Transverse colon (tissue), 4 donors: ENCODE data around the gene PCSK5. TPM values are rescaled to one million over a fixed set of nuclear protein-coding genes. Genes with fewer than 3 reads are reported as not detected.
A peak's percentile ranks its signal among the peaks of the same experiment; 100 is the strongest.

Experiments
- DNase-seq: peaks from one replicate; pipeline ENCODE4 v3.0.0-alpha.2; 2019
- H3K27ac ChIP-seq, 4 donors: fragments of 200-600 bp; sonication (generic); 2 replicates each; pipeline ENCODE4 v1.5.1; 2016 to 2018; ENCODE audit warnings: inconsistent platforms in 4 of 4
- H3K27me3 ChIP-seq: fragments of 200-600 bp; sonication (generic); 2 replicates; pipeline ENCODE4 v1.5.1; 2017; ENCODE audit warnings: inconsistent platforms
- H3K36me3 ChIP-seq, 4 donors: fragments of 200-600 bp; sonication (generic); 2 replicates each; pipeline ENCODE4 v1.5.1; 2017 to 2019; ENCODE audit warnings: inconsistent platforms in 4 of 4
- H3K4me1 ChIP-seq, 4 donors: fragments of 200-600 bp; sonication (generic); 2 replicates each; pipeline ENCODE4 v1.5.1; 2017 to 2020; ENCODE audit warnings: inconsistent platforms in 4 of 4
- H3K4me3 ChIP-seq, 4 donors: fragments of 200-600 bp; sonication (generic); 1 replicate in 1 of 4; 2 replicates in 3 of 4; pipeline versions ENCODE4 v1.5.1 to v1.6.1; 2017 to 2019; ENCODE audit warnings: inconsistent platforms in 4 of 4
- H3K9me3 ChIP-seq, 2 donors: fragments of 200-600 bp; sonication (generic); 2 replicates each; pipeline ENCODE4 v1.5.1; 2017 to 2019; ENCODE audit warnings: inconsistent platforms in 2 of 2
- EP300 ChIP-seq: sonication (generic); formaldehyde crosslinking; IDR thresholded peaks from one replicate; pipeline ENCODE4 v1.6.1; 2017; ENCODE audit warnings: antibody characterized with exemption, low read depth
- POLR2A ChIP-seq: fragments of 450-650 bp; IDR thresholded peaks from one replicate; pipeline ENCODE4 v1.6.1; 2016; ENCODE audit warnings: antibody characterized with exemption, mild to moderate bottlenecking, moderate library complexity
- POLR2AphosphoS5 ChIP-seq, 3 donors: sonication (generic); formaldehyde crosslinking; IDR thresholded peaks; one replicate each; pipeline ENCODE4 v1.6.1; 2016; ENCODE audit warnings: antibody characterized with exemption in 3 of 3
- WGBS, 2 donors: methylation state at CpG; one replicate each; pipeline ENCODE4 v1.1.5; 2018; ENCODE audit warnings: low coverage in 1 of 2; 5-methylcytosine and 5-hydroxymethylcytosine counted together
- in situ Hi-C, 4 donors: fragments of 200-750 bp; cut with MboI; loops; one replicate each; pipeline versions ENCODE4 v1.15.0 to v1.15.1; 2017; ENCODE audit warnings: low sequenced_read_pairs in 3 of 4, low pct_ligation_motif_present in 1 of 4, low pct_unique_long_range_greater_than_20kb in 1 of 4
- intact Hi-C: fragments of 100-400 bp; cut with DNase I; formaldehyde crosslinking; loops from one replicate; pipeline ENCODE4 v1.15.1; 2023; ENCODE audit warnings: low total_unique reads
- total RNA-seq, 4 donors: library from RNA; depleted of rRNA; stranded (reverse); fragments of >200 nt; gene quantifications; one replicate each; pipeline ENCODE4 v1.1.0, GENCODE V29; 2016
- TF ChIP-seq, protein P1 (sequence below), 5 experiments: fragments of 200-600 bp in 3 of 5; fragments of 450-650 bp in 2 of 5; sonication (generic) in 3 of 5; IDR thresholded peaks; 1 replicate in 2 of 5; 2 replicates in 3 of 5; pipeline ENCODE4 v1.5.1; 2016 to 2017; ENCODE audit warnings: antibody characterized with exemption in 5 of 5, inconsistent platforms in 3 of 5, mild to moderate bottlenecking in 2 of 5, moderate library complexity in 1 of 5

PCSK5 gene
- total RNA-seq, 4 donors from 2014 or later: 110 to 248 (median 127) TPM

DNA sequence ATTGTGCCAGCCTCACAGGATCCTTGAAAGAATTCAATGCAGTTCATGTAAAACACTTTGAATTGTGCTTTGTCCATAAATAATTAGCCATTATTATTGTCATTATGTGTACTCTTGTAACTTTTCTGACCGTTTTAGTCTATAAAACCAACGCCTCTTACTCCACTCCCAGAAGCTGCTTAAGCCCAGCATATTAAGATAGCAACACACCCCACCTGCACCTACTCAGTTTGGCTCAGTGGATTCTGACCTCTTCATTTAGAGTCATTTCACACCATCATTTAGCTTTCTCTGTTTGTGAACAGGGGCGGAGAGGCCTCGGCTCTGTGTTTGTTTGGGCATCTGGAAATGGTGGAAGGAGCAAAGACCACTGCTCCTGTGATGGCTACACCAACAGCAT lies 205.1 kb downstream of the PCSK5 start:
- peak overlapping the region in 1 of 4 donors; percentile 7 for H3K27ac ChIP-seq
- H3K4me3 ChIP-seq: no peak overlapping the region
- H3K36me3 ChIP-seq: peaks cover 0 to 7% (median 0%) of the 10 kb centered on the region in 4 donors
- no peak for DNase-seq
- no peaks in the 10 kb centered on the region for H3K27me3 ChIP-seq
- in situ Hi-C loops: no loop called here
- H3K9me3 ChIP-seq: no peaks in the 10 kb centered on the region
- WGBS, 2 donors: 62 to 65% methylated on average over 3 to 4 of the region's 4 CpGs
- intact Hi-C loops: no loop called here
- TF ChIP-seq, protein P1, sequence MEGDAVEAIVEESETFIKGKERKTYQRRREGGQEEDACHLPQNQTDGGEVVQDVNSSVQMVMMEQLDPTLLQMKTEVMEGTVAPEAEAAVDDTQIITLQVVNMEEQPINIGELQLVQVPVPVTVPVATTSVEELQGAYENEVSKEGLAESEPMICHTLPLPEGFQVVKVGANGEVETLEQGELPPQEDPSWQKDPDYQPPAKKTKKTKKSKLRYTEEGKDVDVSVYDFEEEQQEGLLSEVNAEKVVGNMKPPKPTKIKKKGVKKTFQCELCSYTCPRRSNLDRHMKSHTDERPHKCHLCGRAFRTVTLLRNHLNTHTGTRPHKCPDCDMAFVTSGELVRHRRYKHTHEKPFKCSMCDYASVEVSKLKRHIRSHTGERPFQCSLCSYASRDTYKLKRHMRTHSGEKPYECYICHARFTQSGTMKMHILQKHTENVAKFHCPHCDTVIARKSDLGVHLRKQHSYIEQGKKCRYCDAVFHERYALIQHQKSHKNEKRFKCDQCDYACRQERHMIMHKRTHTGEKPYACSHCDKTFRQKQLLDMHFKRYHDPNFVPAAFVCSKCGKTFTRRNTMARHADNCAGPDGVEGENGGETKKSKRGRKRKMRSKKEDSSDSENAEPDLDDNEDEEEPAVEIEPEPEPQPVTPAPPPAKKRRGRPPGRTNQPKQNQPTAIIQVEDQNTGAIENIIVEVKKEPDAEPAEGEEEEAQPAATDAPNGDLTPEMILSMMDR (IDR thresholded peaks at IDR 0.05): no peak
- TF ChIP-seq POLR2AphosphoS5 (IDR thresholded peaks at IDR 0.05) (no peak), POLR2A (no peak), EP300 (no peak)
- H3K4me1 ChIP-seq: peaks cover 0 to 6% (median 2%) of the 10 kb centered on the region in 4 donors

DNA sequence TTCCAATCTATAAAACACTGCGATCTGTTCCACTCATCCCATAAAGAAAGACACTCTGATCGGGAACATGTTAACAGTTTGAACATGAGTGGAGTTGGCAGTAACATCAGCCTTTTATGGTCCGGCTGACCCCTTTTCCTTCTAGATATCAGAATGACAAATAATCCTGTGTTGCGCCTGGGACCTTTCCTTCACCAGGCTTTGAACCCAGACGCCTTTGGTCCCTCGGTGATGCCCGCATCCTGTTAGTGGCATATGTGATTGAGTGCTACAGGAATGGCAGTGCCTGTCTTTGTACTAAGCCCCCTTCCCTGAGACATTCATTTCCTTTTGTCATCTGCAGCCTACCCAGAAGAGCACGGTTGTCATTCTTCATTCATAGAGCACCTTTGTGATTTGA lies 209.0 kb downstream of the PCSK5 start:
- 89 to 90% methylated on average over 2 to 8 of the region's 8 CpGs for WGBS, 2 donors

DNA sequence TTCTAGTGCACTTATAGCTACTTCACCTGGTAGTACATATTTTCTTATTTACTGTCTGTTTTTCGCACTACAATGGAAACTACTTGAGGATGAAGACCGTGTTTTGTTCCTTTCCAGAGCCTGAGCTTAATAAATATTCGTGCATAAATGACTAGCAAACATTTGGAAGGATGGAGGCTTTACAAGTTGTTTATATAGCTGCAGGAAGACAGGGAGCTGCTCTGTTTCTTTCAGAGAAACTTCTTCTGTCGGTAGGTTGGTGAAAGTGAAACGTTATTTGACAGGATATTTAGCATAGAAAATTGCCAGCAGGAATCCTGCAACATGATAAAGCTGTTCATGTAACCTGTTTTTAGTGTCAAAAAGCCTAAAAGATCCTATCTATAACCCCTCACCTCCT lies 210.6 kb downstream of the PCSK5 start:
- H3K4me3 ChIP-seq: no peak overlapping the region
- DNase-seq: no peak
- peaks cover 0 to 7% (median 0%) of the 10 kb centered on the region in 4 donors for H3K36me3 ChIP-seq
- H3K27ac ChIP-seq: peak overlapping the region; percentile 35 to 73 (median 42)
- in situ Hi-C loops: no loop called here
- no peaks in the 10 kb centered on the region for H3K9me3 ChIP-seq
- peaks cover 0 to 26% (median 16%) of the 10 kb centered on the region in 4 donors for H3K4me1 ChIP-seq
- intact Hi-C loops: no loop called here
- H3K27me3 ChIP-seq: no peaks in the 10 kb centered on the region
- WGBS, 2 donors: 17 to 36% methylated on average over 5 of the region's 5 CpGs
- TF ChIP-seq POLR2A: no peak
- no peak for TF ChIP-seq EP300
- no peak for TF ChIP-seq POLR2AphosphoS5 (IDR thresholded peaks at IDR 0.05)
- TF ChIP-seq, protein P1 (IDR thresholded peaks at IDR 0.05): no peak

More for the DNA sequence above, 209.0 kb downstream of the PCSK5 start:
- intact Hi-C loops (no loop called here), in situ Hi-C loops (no loop called here)
- Histone ChIP-seq H3K27me3 (no peaks in the 10 kb centered on the region), H3K4me3 (no peak overlapping the region), H3K9me3 (no peaks in the 10 kb centered on the region), H3K4me1 (peaks cover 0 to 26% (median 19%) of the 10 kb centered on the region in 4 donors), H3K36me3 (peaks cover 0 to 7% (median 0%) of the 10 kb centered on the region in 4 donors), H3K27ac (no peak overlapping the region)
- TF ChIP-seq EP300 (no peak), POLR2A (no peak), POLR2AphosphoS5 (IDR thresholded peaks at IDR 0.05) (no peak)
- TF ChIP-seq, protein P1 (IDR thresholded peaks at IDR 0.05): no peak
- DNase-seq: no peak

DNA sequence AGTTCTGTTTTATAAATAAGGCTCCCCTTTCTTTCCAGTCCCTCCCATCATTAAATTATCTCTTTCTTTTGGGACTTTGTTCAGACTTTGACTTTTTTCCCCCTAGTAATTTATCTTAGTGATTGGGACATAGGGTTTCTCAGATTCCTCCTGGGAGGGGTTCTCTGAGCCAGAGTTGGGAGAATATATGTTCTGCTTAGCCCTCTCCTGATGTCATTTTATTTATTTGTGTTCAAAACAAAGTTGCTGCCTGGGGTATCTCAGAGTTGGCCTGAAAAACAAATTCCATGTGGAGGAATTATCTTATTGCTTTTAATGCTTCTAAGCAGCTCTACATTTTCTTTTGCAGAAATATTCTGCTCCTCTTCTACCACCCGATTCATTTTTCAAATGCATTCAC lies 211.0 kb downstream of the PCSK5 start:
- no peak overlapping the region for H3K4me3 ChIP-seq
- DNase-seq: no peak
- WGBS, 2 donors: 71 to 89% methylated on average over 1 of the region's 1 CpG

More for the DNA sequence above, 211.0 kb downstream of the PCSK5 start:
- H3K27me3 ChIP-seq: no peaks in the 10 kb centered on the region
- H3K9me3 ChIP-seq: no peaks in the 10 kb centered on the region
- intact Hi-C loops (no loop called here), in situ Hi-C loops (no loop called here)
- peaks cover 0 to 7% (median 0%) of the 10 kb centered on the region in 4 donors for H3K36me3 ChIP-seq
- peaks cover 0 to 26% (median 16%) of the 10 kb centered on the region in 4 donors for H3K4me1 ChIP-seq
- H3K27ac ChIP-seq: peak overlapping the region; percentile 35 to 73 (median 42)
- TF ChIP-seq, protein P1 (IDR thresholded peaks at IDR 0.05): no peak
- TF ChIP-seq EP300 (no peak), POLR2A (no peak), POLR2AphosphoS5 (IDR thresholded peaks at IDR 0.05) (no peak)
